HG02943 (cell line): ENCODE data around the gene DHX58.

Experiments used
- ATAC-seq: cut with Tn5 transposase; IDR thresholded peaks from one replicate; pipeline ENCODE4 v1.9.1; 2021; ENCODE audit warnings: mild to moderate bottlenecking, low read depth, moderate library complexity; ENCODE audit not compliant: unreplicated experiment

DHX58 gene

GRCh38 chr17:42056635-42057034 lies 55.9 kb downstream of the DHX58 start:
- no peak for ATAC-seq

DNA sequence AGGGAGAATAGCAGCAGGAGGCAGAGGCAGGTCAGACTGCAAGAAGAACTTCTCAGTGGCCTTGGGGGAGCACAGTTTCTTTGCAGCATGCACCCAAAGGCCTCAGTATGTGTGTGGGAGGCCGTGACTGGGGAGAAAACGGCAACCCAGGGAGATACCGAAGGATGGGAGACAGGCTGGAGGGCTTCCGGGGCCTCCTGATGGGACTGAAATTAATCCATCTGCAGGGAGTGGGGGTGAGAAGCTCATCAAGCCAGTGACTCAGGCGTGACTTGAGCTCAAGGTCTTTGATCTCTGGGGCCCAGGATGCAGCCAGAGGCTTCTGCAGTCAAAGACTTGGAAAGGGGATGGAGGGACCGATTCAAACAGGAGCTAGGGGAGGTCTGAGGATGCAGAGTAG lies 57.0 kb downstream of the DHX58 start:
- no peak for ATAC-seq

DNA sequence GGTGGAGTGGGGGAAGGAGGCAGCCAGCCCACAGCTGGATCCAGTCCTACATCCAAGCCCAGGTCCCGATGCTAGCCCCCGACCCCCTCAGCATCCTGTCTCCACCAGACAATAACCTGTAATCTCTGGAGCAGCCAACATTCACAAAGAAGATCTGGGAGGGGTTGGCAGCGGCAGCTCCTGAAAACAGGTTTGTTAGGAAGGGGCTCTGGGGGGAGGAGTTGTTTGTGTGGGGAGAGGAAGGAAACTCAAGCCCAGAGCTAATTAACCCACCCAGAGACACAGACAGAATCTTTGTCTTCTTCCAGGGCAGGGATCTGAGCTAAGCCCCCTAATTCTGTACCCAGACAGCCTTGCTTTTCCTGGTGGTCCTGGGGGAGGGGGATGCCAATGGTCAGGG lies 57.5 kb downstream of the DHX58 start:
- ATAC-seq: no peak

DNA sequence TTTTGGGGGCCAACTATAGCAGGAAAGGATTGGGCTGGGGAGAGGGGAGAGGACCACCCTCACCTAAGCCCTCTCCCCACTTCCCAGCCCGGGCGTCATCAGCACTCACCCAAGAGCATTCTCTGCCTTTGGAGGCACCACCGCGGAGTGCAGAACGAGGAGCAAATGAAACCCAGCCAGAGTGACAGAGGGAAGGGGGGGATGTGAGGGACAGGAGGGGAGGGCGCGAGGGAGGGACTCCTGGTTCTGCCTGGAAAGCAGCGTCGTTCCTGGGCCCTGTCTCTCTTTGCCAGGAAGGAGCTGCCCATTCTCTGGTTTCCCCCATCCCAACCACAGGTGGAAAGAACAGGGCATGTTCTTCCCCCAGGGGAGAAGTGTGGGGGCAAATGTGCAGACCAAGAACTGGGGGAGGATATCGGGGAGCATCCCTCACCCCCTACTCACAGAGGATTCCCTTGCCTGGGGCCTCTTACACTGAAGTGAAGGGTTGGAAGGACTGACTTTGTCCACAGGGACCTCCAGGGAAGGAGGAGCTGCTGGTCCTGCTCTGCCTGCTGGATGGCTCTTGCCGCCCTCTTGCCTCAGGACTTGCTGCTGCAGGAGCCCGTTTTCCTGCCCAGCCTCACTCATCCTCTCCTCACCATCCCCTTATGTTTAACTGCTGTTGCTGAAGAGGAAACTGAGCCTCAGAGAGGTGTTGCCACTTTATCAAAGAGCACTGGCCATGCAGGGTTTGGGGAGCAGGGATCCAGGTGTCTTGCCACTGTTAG lies 58.6 kb downstream of the DHX58 start:
- no peak for ATAC-seq

DNA sequence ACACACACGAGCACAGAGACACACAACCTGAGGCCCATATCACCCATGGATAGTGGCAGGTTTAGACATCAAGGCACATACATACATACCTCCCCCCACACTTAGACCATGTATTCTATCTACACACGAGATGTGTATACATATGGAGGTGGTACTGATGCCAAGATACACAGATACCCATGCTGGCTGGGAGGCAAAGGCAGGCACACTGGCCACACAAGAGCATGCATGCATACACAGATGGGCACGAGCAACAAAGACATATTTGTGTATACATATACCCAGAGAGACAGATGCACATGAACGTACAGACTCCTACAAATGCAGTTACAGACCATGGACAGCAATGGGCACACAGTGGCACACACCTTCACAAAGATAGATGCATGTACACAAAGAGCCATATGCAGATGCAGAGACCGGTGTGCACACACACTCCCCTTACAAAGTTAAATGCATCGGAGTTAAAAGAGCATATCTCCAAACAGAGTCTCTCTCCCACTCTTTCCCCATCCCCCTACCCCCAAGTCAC lies 60.1 kb downstream of the DHX58 start:
- no peak for ATAC-seq

DNA sequence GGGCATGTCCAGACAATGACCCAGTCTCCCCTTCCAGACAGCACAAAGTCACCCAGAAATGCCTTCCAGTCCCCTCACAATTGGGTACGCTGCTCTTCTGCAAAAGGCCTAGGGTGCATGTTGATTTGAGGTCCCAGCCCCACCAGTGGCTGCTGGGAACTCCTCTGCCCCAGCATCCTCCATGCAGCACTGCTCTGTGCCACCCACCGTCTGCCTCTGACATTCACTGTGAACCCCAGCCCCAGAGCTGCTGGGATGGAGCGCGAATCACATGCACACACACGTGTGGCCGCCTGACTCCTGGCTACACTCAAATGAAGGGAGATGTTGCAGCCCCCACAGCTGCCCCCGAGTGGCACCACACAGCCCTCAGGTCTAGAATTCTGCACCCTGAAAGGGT lies 60.9 kb downstream of the DHX58 start:
- ATAC-seq: no peak
